ENCODE measurements around the gene ITPRIP. TPM values are rescaled to one million over a fixed set of nuclear protein-coding genes. Genes with fewer than 3 reads are reported as not detected.

The ITPRIP gene
- total and polyA plus RNA-seq, 9 donors, result 10.1 to 38.1 (median 24.7) TPM

- Histone ChIP-seq H3K36me3 (no peaks in the 10 kb centered on the region), H3K27me3 (no peaks in the 10 kb centered on the region), H3K4me3 (no peak overlapping the region), H3K27ac (no peak overlapping the region), H3K9me3 (no peaks in the 10 kb centered on the region), H3K4me1 (ENCODE audit: insufficient read depth) (peaks cover 22% of the 10 kb centered on the region)
- intact Hi-C loops (cut with DNase I), result loop anchor here in 1 of 4 donors (5.0 kb wide), 1 partner anchor 44 kb away; the partner anchor contains the start of gene CFAP58
- peak in 1 of 5 donors; percentile 5 for DNase-seq
- WGBS, 3 donors, result 72 to 79% (median 77%) methylated on average over 4 of the region's 4 CpGs
- TF ChIP-seq EP300 (IDR thresholded peaks at IDR 0.05) (no peak), CTCF (IDR thresholded peaks at IDR 0.05) (no peak), POLR2A (IDR thresholded peaks at IDR 0.05) (no peak)
These were observed 29.8 kb downstream of the ITPRIP start for GRCh38 chr10:104308439-104308903.

- intact Hi-C loops (cut with DNase I), result loop anchor here in 1 of 4 donors (5.0 kb wide), 1 partner anchor 44 kb away; the partner anchor contains the start of gene CFAP58
- no peak for TF ChIP-seq EP300 (IDR thresholded peaks at IDR 0.05)
- TF ChIP-seq POLR2A (IDR thresholded peaks at IDR 0.05), result no peak
- no peak for TF ChIP-seq CTCF (IDR thresholded peaks at IDR 0.05)
- peak in 2 of 5 donors; percentile 18 to 21 for DNase-seq
- no peak overlapping the region for H3K27ac ChIP-seq
- H3K9me3 ChIP-seq, result no peaks in the 10 kb centered on the region
- H3K4me3 ChIP-seq, result no peak overlapping the region
- no peaks in the 10 kb centered on the region for H3K27me3 ChIP-seq
- peaks cover 22% of the 10 kb centered on the region for H3K4me1 ChIP-seq (ENCODE audit: insufficient read depth)
- 51 to 65% (median 59%) methylated on average over 10 of the region's 10 CpGs for WGBS, 3 donors
- H3K36me3 ChIP-seq, result no peaks in the 10 kb centered on the region
These were observed 30.5 kb downstream of the ITPRIP start for GRCh38 chr10:104307576-104308438.

- no peak overlapping the region for H3K4me3 ChIP-seq
- no peaks in the 10 kb centered on the region for H3K36me3 ChIP-seq
- 57 to 68% (median 64%) methylated on average over 3 of the region's 3 CpGs for WGBS, 3 donors
- H3K9me3 ChIP-seq, result no peaks in the 10 kb centered on the region
- intact Hi-C loops (cut with DNase I), result loop anchor here in 1 of 4 donors (5.0 kb wide), 1 partner anchor 45 kb away; the partner anchor contains the start of gene CFAP58
- no peak overlapping the region for H3K27ac ChIP-seq
- TF ChIP-seq EP300 (IDR thresholded peaks at IDR 0.05), result no peak
- no peak for TF ChIP-seq CTCF (IDR thresholded peaks at IDR 0.05)
- no peak for TF ChIP-seq POLR2A (IDR thresholded peaks at IDR 0.05)
- H3K27me3 ChIP-seq, result no peaks in the 10 kb centered on the region
- peaks cover 20% of the 10 kb centered on the region for H3K4me1 ChIP-seq (ENCODE audit: insufficient read depth)
- DNase-seq, result no peak
These were observed 31.4 kb downstream of the ITPRIP start for GRCh38 chr10:104306897-104307296.

- no peak for DNase-seq
- Histone ChIP-seq H3K27me3 (no peaks in the 10 kb centered on the region), H3K4me1 (ENCODE audit: insufficient read depth) (peaks cover 22% of the 10 kb centered on the region), H3K9me3 (no peaks in the 10 kb centered on the region), H3K27ac (peak overlapping the region in 1 of 2 donors; percentile 1), H3K4me3 (no peak overlapping the region), H3K36me3 (no peaks in the 10 kb centered on the region)
- intact Hi-C loops (cut with DNase I), result loop anchor here in 3 of 4 donors (5.0 kb wide), 2 partner anchors 32 to 47 kb away; partner anchors contain the start of genes ITPRIP (in 2 of the 3) and CFAP58 (in 1 of the 3)
- WGBS, 3 donors, result 46 to 57% (median 50%) methylated on average over 8 of the region's 8 CpGs
- TF ChIP-seq EP300 (IDR thresholded peaks at IDR 0.05) (no peak), POLR2A (IDR thresholded peaks at IDR 0.05) (no peak), CTCF (IDR thresholded peaks at IDR 0.05) (no peak)
These were observed 33.3 kb downstream of the ITPRIP start for GRCh38 chr10:104304927-104305326.
